HG02981 (cell line): Measurements from ENCODE around the gene RABL6.
"Not testable (repeated sequence)": the region's sequence is repeated elsewhere in the genome, so short reads cannot be mapped to it uniquely, and the experiment has no call there.

ENCODE experiments used
- ATAC-seq: cut with Tn5 transposase; IDR thresholded peaks from one replicate; pipeline ENCODE4 v1.9.1; 2021; ENCODE audit warnings: mild to moderate bottlenecking, moderate library complexity; ENCODE audit not compliant: unreplicated experiment

RABL6 gene

GRCh38 chr9:136833381-136834048, 25.8 kb downstream of the RABL6 start:
- ATAC-seq, result not testable (repeated sequence)

- ATAC-seq, result no peak
Measured at GRCh38 chr9:136835162-136835931, 27.6 kb downstream of the RABL6 start.

DNA sequence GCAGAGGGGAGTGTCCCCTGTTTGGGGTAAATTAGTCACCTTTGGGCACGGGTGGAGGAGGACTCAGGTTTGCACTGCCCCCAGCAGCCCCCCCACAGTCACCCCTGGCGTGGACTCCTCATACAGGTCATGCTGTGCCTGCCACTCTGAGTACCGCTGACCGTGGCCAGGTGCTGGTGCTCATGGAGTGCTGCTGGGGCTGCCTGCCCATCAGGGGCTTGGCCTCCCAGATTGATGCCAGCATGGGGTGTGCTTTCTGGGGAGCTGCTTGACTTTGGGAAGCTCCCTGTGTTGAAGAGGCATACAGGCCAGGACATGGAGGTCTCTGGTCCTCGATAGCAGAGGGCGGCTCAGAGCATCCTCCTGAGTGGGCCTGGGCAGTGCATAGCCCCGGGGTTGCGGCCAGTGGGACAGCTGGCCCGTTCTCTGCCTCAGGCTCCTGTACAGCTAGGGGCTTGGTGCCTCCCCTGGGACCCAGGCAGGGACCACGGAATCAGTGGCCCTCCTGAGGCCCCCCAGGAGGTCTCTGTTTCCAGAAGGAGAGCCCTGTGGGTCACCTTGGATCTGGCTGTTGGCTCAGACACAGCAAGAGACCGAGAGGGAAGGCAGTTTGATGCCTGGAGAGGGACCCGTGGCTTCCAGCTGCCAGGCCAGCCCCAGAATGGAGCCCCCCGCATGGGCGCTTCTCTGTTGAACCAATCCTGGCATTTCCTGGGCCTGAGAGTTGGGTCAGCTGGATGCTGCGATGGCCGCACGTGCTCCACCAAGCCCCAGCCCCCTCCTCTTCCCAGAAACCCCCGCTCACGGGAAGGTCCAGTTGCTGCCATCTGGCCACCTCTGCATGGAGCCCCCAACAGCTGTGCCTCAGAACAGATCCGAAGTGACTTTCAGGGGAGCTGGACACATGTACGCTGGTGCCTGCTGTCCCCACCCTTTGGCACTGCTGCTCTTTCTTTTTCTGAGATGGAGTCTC, 28.5 kb downstream of the RABL6 start:
- no peak for ATAC-seq

GRCh38 chr9:136837146-136837855, 29.6 kb downstream of the RABL6 start:
- no peak for ATAC-seq

DNA sequence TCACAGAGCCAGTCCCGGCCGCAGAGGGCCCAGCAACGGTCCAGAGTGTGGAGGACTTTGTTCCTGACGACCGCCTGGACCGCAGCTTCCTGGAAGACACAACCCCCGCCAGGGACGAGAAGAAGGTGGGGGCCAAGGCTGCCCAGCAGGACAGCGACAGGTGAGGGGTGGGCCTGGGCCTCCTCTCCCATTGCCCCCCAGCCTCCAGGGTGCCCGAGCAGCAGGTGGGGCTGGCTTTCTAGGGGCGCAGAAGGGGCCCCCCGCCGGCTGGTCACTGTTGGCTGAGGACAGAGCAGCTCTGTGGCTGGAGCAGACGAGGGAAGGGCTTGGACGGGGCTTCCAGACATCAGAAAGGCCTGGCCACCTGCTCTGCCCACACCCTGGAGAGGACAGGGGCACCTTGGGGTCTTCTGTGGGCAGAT, 30.1 kb downstream of the RABL6 start:
- not testable (repeated sequence) for ATAC-seq

DNA sequence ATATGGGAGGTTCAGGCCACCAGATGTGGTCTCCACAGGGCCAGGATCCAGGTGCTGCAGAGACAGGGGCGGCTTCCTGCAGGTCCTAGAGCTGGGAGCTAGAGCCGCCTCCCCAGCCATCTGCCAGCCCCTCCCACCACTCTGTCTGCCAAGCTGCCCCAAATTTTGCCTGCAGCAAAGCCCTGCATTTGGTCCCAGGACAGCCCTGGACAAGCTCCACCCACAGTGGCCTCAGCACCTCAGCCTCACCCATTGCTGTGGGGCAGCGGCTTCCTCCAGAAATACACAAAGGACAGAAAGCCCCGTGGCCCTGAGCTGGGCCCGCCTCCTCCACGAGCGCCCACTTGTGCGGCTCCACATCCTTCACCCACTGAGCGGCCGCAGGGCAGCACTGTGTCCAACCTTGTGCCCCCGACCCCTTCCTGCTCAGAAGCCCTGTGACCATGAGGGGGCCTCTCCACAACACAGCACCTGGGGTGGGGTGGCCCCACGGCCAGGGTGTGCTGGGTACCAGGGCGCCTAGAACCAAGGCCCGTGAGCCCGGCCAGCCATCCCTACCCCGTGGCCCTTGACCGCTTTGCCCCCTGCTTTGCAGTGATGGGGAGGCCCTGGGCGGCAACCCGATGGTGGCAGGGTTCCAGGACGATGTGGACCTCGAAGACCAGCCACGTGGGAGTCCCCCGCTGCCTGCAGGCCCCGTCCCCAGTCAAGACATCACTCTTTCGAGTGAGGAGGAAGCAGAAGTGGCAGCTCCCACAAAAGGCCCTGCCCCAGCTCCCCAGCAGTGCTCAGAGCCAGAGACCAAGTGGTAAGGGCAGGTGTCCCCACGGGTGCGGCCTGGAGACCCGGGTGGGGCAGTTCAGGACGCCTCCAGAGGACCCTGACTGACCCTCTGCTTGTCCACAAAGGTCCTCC, 30.8 kb downstream of the RABL6 start:
- ATAC-seq, result no peak

DNA sequence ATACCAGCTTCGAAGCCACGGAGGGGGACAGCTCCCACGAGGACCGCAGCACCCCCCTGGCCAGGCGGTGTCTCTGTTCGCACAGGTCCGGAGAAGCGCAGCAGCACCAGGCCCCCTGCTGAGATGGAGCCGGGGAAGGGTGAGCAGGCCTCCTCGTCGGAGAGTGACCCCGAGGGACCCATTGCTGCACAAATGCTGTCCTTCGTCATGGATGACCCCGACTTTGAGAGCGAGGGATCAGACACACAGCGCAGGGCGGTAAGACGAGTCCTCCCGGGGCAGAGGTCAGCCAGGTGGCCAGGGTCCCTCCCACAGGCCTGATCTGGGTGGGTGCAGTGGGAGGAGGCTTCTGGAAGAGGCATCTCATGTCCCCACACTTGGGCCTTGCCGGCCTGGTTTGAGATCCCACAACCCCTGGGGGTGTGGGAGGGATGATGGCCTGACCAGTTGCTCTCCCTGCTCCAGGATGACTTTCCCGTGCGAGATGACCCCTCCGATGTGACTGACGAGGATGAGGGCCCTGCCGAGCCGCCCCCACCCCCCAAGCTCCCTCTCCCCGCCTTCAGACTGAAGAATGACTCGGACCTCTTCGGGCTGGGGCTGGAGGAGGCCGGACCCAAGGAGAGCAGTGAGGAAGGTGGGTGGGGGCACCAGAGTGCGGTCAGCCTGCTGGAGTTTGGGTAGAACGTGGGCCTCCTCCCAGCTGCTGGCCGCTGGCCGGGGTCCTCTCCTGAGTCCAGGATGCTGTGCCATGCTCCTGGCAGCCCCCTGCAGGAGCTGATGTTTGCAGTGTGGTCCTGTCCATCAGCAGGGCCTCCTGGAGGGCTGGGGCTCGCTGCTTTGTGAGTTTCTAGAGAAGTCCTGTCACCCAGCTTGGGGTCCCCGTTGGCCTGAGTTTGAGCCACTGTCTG, 31.7 kb downstream of the RABL6 start:
- ATAC-seq, result no peak

GRCh38 chr9:136840140-136840876, 32.6 kb downstream of the RABL6 start:
- ATAC-seq, result no peak

DNA sequence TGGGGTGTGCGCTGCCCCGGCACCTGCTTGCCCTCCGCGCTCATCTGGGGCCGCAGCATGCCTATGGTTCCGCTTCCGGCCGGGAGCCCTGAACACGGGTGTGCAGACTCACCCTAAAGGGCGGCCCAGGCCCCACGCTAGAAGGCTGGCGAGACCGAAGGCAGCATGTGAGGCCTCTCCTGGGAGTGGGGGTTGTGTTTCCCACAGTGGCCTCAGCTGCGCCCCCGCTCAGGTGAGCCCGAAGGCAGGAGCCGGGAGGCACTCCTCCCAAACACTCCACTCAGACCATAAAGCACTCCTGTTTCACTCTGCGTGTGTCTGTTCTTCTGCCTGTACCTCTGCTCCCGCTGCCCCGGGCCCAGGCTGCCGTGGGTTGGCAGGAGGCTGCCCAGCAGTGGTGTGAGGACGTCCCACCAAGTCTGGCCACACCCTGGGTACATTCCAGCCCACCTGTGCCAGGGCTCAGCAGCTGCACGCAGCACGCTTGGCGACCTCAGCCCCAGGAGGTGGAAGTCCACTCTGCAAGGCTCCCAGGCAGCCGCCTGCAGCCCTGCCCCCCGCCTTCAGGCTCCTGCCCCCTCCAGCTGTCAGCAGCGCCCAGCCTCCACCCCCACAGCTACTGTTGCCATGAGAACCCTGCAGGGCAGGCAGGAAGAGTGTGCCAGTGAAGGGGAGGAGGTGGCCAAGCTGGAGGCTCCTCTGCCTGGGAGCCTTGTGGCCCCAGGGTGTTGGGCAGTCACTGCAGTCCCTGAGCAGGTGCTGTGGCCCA, 33.3 kb downstream of the RABL6 start:
- ATAC-seq, result no peak

- ATAC-seq, result not testable (repeated sequence)
Measured at GRCh38 chr9:136841646-136842379, 34.1 kb downstream of the RABL6 start.

- peak; percentile 60 for ATAC-seq
Measured at GRCh38 chr9:136842380-136842948, 34.7 kb downstream of the RABL6 start, which contains the start of gene AJM1. Gene AJM1, plus strand, starts transcription at chr9:136842478. Its CDS starts 1,937 bp downstream, at chr9:136844415.

- not testable (repeated sequence) for ATAC-seq
Measured at GRCh38 chr9:136843159-136843800, 35.5 kb downstream of the RABL6 start.

- not testable (repeated sequence) for ATAC-seq
Measured at GRCh38 chr9:136843801-136844740, 36.3 kb downstream of the RABL6 start.

GRCh38 chr9:136844761-136845464, 37.2 kb downstream of the RABL6 start:
- no peak for ATAC-seq
